SKM-1 (cell line): Measurements from ENCODE around the gene CD200.

Source experiments
- DNase-seq: peaks from one replicate; lab custom pipeline; 2025; ENCODE audit not compliant: unreplicated experiment; lab: John Stamatoyannopoulos, UW

Gene CD200

DNA sequence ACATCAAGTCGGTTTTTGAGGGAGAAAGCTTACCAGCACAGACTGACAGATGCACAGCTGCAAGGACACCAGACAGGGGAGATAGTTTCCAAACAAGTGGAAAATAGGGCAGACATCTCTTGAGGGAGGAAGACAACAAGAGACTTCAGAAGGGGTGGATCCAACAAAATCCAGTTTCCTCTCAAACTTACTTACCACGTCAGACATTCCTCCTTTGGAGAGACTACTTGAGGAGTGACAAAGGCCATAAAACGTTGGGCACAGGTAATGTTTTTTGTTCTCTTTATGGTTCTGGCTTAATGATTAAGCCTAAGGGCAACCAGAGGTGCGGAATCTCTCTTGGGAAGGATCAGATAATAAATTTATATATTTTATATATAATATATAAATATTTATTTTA is 76.1 kb downstream of the CD200 start:
- no peak for DNase-seq

DNA sequence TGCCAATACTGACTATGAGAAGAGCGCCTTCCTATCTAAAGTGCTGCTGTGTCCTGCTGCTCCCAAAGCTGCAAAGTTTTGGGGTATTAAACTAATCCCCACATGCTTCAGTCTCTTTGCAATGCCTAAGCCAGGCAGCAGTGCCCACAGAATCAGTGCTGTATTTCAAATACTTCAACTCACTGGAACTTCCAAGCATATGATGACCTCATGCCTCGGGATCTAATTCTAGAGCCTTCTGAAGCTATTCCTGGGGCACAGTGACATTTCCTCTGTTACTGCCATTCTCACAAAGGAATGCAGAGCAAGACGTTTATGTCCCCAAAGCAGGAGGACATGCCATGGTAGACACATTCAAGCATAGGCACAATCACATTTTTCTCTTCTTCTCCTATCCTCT is 78.5 kb downstream of the CD200 start:
- DNase-seq = no peak
